Epithelial cell of proximal tubule (primary cell): ENCODE measurements around the gene FAM219A. TPM values are rescaled to one million over a fixed set of nuclear protein-coding genes. Genes with fewer than 3 reads are reported as not detected.

Experiments used
- DNase-seq: peaks from one replicate; pipeline ENCODE4 v3.0.0-alpha.2; 2011; ENCODE audit warnings: low read depth
- H3K4me3 ChIP-seq: 2 replicates; pipeline ENCODE4 v1.5.1; 2011; ENCODE audit warnings: low read depth, mild to moderate bottlenecking, low read length
- CTCF ChIP-seq: conservative IDR thresholded peaks from 2 replicates; pipeline ENCODE4 v1.5.1; 2012; ENCODE audit warnings: low read depth, mild to moderate bottlenecking, low read length
- total RNA-seq: library from RNA; depleted of rRNA; stranded (reverse); fragments of >200 nt; gene quantifications from 2 replicates; pipeline ENCODE4 v1.2.3, GENCODE V29; 2015

FAM219A gene
- 19.9 and 30.7 TPM in 2 replicates for total RNA-seq

DNA sequence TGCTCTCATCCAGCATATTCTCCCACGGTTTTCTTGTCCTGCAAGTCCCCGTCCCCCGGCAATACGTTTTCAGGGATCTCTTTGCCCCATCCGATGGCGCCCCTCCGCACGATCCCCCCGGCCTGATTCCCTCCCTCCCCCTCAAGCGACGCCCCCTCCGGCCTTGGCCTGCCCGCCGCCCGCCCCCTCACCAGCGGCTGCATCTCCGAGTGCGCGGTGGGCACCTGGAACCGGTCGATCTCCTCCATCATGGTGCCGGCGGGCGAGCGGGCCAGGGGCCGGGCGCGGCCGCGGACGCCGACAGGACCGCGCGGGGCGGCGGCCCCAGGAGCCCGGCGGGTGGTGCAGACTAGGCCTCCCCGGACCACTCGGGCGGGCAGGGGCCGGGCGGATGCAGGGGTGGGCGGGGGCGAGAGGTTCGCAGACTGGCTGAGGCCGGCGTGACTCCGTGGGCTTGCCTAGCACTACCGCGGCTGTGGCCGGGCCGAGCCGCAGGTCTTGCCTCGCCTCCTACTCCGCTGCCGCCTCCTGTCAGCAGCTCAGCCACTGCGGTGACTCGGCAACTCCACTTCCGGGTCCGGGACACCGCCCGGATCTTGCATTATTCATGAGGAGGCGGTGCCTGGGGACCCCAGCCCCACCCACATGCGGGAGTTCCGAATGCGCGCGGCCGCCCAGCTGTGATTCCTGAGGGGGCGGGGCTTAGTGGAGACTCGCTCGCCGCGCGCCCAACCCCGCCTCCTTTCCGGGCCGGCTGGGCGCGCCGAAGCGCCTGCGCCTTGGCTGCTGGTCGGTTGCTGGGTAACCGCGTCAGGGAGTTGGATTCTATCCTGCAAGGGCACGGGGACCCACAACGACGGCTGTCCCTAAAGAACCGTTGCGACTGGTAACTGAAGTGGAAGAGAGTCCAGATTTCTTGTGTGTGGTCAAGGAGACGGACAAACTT, at the start of gene FAM219A, which contains the start of gene DNAI1:
Gene FAM219A, minus strand, starts transcription at position 558 of the 946 bp plus-strand sequence. Its CDS starts 307 bp downstream, at position 251.
Gene DNAI1, plus strand, starts transcription at position 793 of the 946 bp plus-strand sequence. CDS start 201 bp downstream, outside the sequence.
- H3K4me3 ChIP-seq = peak within 1 kb of the TSS; percentile 82
- TF ChIP-seq CTCF = no peak
- DNase-seq = peak; percentile 76

DNA sequence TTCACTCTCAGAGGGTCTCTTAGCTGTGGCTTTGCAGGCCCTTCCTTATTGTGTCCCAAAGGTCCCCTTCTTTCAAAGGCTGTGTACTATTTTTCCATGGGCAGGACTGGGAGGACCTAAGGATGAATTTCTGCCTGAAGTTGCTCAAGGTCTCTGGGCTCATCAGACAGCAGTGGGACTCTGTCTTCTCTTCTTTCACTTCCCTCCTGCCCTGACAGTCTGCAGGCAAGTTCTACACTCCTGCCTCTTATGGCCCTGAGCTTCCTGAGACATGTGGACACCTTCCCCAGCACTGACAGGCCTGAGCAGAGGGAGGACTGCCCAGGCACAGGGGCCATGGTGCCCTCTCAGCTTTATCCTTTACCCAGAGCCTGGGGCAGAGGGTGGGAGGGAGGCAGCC, 49.6 kb upstream of the FAM219A start:
- no peak overlapping the region for H3K4me3 ChIP-seq
- TF ChIP-seq CTCF = no peak
- DNase-seq = no peak

- TF ChIP-seq CTCF = no peak
- H3K4me3 ChIP-seq = no peak overlapping the region
- no peak for DNase-seq
Observed at GRCh38 chr9:34507556-34507955, 49.2 kb upstream of the FAM219A start.

DNA sequence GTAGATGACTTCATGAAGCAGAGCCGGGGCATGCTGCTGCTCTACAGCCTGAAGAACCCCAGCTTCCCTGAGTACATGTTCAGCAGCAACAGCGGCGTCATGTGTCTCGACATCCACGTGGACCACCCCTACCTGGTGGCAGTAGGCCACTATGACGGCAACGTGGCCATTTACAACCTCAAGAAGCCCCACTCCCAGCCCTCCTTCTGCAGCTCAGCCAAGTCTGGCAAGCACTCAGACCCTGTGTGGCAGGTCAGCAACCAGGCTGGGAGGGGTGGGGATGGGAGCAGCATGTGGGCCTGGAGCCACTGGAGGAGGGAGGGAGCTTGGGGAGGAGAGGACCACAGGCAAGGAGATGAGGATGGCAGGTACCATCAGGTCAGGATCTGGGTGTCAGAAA, 48.3 kb upstream of the FAM219A start:
- TF ChIP-seq CTCF = no peak
- DNase-seq = no peak
- H3K4me3 ChIP-seq = no peak overlapping the region

DNA sequence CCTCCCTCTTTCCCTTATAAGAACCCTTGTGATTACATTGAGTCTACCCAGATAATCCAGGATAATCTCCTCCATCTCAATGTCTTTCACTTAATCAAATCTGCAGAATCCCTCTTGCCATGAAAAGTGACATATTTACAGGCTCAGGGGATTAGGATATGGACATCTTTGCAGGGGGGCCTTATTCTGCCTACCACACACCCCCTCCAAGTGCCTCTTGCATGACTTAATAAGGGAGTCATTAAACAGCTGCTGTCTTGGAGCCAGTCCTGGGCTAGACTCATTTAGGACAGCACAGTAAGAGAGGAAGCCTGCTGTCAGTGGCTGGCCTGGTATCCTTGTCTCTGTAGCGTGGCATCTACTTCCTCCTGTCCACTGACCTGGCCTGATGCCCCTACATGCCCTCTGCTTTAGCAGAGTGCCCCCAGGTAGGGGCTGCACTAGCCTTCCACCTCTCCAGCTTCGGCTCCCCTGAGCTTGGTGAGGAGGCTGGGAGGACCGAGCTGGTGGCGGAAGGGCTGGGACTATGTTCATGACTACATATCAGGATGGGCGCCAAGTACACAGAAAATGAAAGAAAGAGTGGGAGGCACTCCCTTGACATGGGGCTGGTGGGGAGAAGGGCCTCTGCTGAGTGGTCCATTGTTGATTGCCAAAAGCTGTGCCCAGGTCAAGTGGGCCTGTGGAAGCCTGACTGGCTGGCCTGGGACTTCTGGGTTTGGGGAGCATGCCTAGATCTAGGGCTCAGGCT, 47.2 kb upstream of the FAM219A start:
- DNase-seq = no peak
- no peak overlapping the region for H3K4me3 ChIP-seq
- TF ChIP-seq CTCF = no peak

GRCh38 chr9:34503406-34503805, 45.0 kb upstream of the FAM219A start:
- no peak for DNase-seq
- no peak for TF ChIP-seq CTCF
- no peak overlapping the region for H3K4me3 ChIP-seq
